ENCODE data around the gene SLBP. TPM values are rescaled to one million over a fixed set of nuclear protein-coding genes. Genes with fewer than 3 reads are reported as not detected.

The SLBP gene
- total RNA-seq, 3 donors from 2014 or later, result 21.9 to 31.7 (median 30.6) TPM

- H3K36me3 ChIP-seq (ENCODE audit: low read depth), result no peaks in the 10 kb centered on the region
- peak; percentile 3 for ATAC-seq
- no peak overlapping the region for H3K4me3 ChIP-seq
- intact Hi-C loops (cut with DNase I, micrococcal nuclease), result loop anchor here in 1 of 2 donors (10.0 kb wide), 1 partner anchor 46 kb away; no protein-coding TSS in a partner anchor
- DNase-seq, result no peak
- H3K4me1 ChIP-seq (ENCODE audit: low read depth), result peaks cover 7% of the 10 kb centered on the region
- no peak for TF ChIP-seq CTCF (IDR thresholded peaks at IDR 0.05)
- H3K9me3 ChIP-seq, result no peaks in the 10 kb centered on the region
Observed at GRCh38 chr4:1758306-1759121, 46.4 kb upstream of the SLBP start.

- Histone ChIP-seq H3K4me1 (ENCODE audit: low read depth) (peaks cover 2% of the 10 kb centered on the region), H3K4me3 (no peak overlapping the region), H3K36me3 (ENCODE audit: low read depth) (no peaks in the 10 kb centered on the region), H3K9me3 (no peaks in the 10 kb centered on the region)
- no peak for TF ChIP-seq CTCF (IDR thresholded peaks at IDR 0.05)
- intact Hi-C loops (cut with DNase I, micrococcal nuclease), result loop anchor here in 1 of 2 donors (10.0 kb wide), 1 partner anchor 47 kb away; no protein-coding TSS in a partner anchor
- no peak for DNase-seq
- ATAC-seq, result no peak
Observed at GRCh38 chr4:1757836-1758235, 45.7 kb upstream of the SLBP start.

- Histone ChIP-seq H3K4me1 (ENCODE audit: low read depth) (peaks cover 6% of the 10 kb centered on the region), H3K9me3 (no peaks in the 10 kb centered on the region), H3K36me3 (ENCODE audit: low read depth) (no peaks in the 10 kb centered on the region), H3K4me3 (no peak overlapping the region)
- no peak for DNase-seq
- no peak for ATAC-seq
- intact Hi-C loops (cut with DNase I, micrococcal nuclease), result loop anchor here in 1 of 2 donors (10.0 kb wide), 1 partner anchor 48 kb away; no protein-coding TSS in a partner anchor
- no peak for TF ChIP-seq CTCF (IDR thresholded peaks at IDR 0.05)
Observed at GRCh38 chr4:1756893-1757779, 45.0 kb upstream of the SLBP start.

DNA sequence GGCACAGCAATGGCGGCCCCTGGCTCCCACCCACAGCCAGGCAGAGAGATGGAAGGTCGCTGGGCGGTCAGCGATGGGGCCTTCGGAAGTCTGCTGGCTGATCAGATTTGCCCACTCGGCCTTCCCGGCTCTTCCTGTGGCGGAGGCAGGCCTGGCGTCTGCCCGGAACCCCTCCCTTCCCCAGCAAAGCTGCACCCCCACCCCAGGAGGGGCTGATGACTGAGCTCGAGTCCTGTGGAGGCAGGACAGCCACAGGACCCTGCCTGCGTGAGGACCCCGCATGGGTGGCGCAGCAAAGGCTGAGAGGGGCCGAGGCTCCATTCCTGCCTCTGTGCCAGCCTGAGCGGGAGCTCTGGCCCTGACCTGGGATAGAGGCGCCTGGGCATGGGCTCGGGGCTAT lies 44.0 kb upstream of the SLBP start:
- intact Hi-C loops (cut with DNase I, micrococcal nuclease), result loop anchor here in 1 of 2 donors (10.0 kb wide), 1 partner anchor 49 kb away; no protein-coding TSS in a partner anchor
- DNase-seq (no peak), ATAC-seq (no peak)

More for the DNA sequence above, 44.0 kb upstream of the SLBP start:
- Histone ChIP-seq H3K4me1 (ENCODE audit: low read depth) (peaks cover 6% of the 10 kb centered on the region), H3K4me3 (no peak overlapping the region), H3K36me3 (ENCODE audit: low read depth) (no peaks in the 10 kb centered on the region), H3K9me3 (no peaks in the 10 kb centered on the region)
- no peak for TF ChIP-seq CTCF (IDR thresholded peaks at IDR 0.05)
